Stimulated activated CD8-positive, alpha-beta memory T cell treated with anti-CD3 and anti-CD28 coated beads, Interleukin-4, amount 100 ng/mL, for 24 hours (primary cell): ENCODE results near the gene SDSL.

ENCODE experiments used
- DNase-seq: peaks from one replicate; pipeline ENCODE4 v3.0.0-alpha.2; 2020; ENCODE audit warnings: low read depth

Gene SDSL

GRCh38 chr12:113449299-113449698 is 27.1 kb downstream of the SDSL start:
- DNase-seq = no peak

- no peak for DNase-seq
These were observed 27.7 kb downstream of the SDSL start for GRCh38 chr12:113449839-113450238.

DNA sequence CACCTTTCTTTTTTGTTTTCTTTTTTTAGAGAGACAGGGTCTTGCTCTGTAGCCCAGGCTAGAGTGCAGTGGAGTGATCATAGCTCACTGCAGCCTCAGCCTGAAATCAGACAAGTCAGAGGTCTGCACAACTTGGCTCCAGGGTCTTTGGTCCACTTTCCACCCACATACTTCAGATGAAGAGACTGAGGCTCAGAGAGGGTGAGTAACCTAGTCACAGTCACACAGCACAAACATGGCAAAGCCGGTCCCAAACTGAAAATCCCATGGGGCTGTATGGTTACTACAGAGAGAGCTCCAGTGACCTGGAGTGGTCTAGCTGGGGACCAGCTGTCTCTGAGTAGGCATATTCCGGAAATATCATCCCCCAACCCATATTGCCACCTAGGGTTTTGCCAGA is 30.3 kb downstream of the SDSL start:
- no peak for DNase-seq

- DNase-seq = no peak
These were observed 31.1 kb downstream of the SDSL start for GRCh38 chr12:113453330-113453729.

- DNase-seq = no peak
These were observed 34.0 kb downstream of the SDSL start for GRCh38 chr12:113456199-113456598.

DNA sequence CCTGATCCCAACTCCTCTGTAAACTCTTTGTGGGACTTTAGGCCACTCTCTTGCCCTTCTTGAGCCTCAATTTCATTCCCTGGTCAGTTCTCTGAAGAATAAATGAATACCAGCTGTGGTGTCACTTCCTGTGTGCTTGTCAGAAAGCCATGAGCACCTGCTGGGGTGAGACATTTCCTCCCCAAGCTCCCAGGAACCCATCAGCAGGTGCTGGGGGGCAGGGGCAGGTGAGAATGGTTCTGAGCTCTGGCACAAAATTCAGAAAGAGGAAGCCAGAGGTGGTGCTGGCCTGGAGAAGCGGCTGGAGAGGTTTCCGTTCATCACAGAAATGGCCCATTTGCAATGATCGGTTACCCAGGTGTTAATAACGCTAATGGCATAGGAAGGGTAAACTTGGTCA is 34.6 kb downstream of the SDSL start:
- no peak for DNase-seq

- no peak for DNase-seq
These were observed 35.0 kb downstream of the SDSL start for GRCh38 chr12:113457185-113457584.

GRCh38 chr12:113457710-113458109 is 35.5 kb downstream of the SDSL start:
- no peak for DNase-seq

DNA sequence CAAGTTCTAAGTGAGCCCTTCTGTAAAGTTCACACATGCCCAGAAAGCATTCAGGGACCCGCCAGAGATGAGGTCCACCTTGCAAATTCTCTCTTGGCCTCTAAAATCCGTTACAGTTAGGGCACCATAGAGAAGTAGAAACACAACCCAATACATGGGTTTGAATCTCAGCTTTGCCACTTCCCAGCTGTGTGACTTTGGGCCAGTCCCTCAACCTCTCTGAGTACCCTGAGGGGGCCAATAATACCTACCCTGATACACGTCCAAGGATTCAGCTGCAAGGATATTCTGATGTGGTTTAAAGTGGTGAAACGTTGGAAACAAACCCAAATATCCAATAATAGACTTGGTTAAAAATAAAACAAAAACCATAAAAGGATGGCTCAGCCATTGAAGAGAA is 37.8 kb downstream of the SDSL start:
- DNase-seq = no peak

DNA sequence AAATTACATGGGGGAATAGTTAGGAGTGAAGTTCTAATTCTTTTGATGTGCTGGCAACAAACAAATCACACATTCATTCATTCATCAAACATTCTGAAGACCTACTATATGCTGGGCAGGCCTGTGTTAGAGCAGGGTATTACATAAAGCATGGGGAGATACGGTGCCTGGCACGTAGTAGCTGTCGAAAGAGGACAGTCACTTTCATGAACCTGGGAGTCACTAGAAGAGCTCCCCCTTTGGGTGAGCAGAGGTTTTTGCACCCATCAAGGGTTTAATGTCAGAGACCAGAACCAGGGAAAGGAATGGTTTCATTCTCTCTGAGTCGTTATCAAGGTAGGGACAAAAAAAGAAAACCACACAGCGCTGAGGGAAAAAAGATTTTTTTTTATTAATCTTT is 39.5 kb downstream of the SDSL start:
- DNase-seq = no peak

DNA sequence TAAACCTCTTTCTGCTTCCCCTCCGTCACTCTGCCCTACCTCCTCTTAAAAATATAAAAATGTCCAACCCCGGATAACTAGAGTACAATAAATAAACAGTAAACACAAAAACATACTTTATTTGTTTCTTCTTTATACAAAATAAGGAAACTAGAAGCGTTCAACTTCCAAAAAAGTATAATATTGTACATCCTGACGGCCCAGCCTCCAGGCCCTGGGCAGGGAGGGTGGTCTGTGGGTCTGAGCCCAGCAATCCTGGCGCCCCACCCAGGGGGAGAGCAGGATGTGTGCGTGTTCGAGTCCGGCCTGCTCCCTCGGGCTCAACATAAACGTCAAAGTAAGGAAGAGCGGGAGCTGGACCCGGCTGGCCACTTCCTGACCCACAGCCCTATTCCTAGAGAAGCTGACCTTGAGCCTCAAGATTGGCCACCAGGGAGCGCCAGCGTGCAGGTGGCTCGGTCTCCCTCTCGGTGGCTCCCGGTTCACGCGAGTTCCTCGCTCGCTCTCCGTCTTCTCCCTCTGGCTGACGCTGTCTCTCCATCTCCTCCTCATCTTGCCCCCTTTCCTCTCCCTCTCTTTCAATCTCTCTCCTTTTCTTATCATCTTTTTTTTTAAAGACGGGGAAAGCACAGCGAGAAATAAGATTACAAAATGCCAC is 40.1 kb downstream of the SDSL start:
- peak; percentile 55 for DNase-seq

DNA sequence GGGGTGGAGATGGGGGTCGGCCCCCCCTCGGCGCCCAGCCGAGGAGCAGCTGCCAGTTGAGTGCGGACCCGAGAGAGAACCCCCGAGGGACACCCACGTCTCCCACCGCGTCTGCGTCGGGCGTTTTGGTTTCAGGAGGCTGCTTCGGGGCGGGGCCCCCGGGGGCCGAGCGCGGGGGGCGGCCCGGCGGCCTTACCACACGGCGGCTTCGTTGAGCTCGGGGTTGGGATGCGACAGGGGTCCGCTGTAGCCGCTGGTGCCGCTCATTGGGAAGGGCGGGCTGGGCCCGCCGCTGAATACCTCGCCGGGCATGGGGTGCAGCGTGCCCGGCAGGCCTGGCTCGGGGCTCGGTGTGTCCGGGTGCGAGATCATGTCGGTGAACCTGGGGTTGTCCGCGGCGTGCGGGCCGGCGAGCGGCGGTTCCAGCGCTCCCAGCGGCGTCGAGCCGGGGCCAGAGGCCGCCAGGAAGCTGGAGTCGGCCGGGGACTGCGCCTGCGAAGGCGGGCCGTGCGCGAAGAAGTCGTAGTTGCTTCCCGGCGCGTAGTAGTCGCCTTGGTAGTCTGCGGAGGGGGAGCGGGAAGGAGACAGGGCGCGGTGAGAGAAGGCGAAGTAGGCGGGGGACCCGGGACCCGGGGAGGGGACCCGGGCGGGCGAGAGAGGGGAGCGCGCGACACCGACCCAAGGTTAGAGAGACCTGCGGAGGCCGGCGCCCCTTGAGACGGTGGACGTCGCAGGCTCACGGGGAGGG is 41.0 kb downstream of the SDSL start:
- no peak for DNase-seq

GRCh38 chr12:113463746-113464451 is 41.7 kb downstream of the SDSL start:
- no peak for DNase-seq

- no peak for DNase-seq
These were observed 42.2 kb downstream of the SDSL start for GRCh38 chr12:113464452-113464775.

- DNase-seq = no peak
These were observed 42.9 kb downstream of the SDSL start for GRCh38 chr12:113464852-113465719.

DNA sequence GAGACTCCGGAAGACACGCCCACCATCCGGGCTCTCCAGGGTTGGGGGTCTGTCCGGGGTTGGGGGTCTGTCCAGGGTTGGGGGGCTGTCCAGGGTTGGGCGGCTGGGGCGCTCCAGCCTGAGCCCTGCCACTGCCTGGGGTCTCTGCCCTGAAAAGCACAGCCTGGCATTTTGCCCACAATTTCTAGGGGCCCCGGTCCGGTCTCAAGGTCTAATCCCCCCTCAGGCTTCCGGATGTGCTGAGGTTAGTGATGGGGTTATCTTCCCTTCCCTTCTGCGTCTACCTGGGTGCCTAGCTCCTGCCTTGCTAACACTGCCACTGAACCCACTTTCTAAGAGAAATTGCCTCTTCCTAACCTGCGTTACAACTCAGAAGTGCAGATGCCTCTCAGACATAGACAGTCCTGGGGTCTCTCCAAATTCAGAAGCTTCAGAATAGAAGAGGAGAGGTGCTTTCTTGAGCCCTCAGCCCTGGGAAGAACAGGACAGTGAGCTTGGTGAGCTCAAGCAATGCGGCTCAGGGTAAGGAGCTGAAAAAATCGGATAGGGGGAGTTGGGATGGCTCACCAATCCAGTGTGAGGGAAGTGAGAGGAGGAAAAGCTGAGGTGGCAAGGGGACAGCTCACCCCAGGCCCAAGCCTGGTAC is 43.8 kb downstream of the SDSL start:
- no peak for DNase-seq

- DNase-seq = no peak
These were observed 44.4 kb downstream of the SDSL start for GRCh38 chr12:113466454-113467141.

DNA sequence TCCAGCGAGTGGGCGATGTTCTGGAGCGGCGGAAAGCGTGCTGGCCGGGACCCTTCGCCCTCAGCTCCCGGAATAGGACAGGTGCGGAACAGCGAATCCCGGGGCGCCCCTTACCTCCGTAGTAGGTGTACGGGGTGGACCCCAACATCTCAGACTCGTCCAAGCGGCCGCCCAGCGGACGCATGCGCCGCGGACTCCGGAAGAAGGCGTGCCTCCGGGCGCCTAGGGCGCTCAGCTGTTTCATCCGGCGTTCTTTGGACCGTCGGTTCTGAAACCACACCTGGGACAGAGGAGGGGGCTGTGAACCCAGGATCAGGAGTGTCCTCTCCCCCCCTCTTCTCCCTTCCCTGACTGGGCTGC is 44.9 kb downstream of the SDSL start:
- no peak for DNase-seq

- no peak for DNase-seq
These were observed 45.6 kb downstream of the SDSL start for GRCh38 chr12:113467502-113468364.
